Measurements from ENCODE around the gene EIF2D. TPM values are rescaled to one million over a fixed set of nuclear protein-coding genes. Genes with fewer than 3 reads are reported as not detected.

Gene EIF2D
- total and polyA plus RNA-seq, 2 of the 8 experiments (the other 6 are each of a cell fraction or from before 2014, with no cell fraction given) = 36.1 to 37.1 TPM

DNA sequence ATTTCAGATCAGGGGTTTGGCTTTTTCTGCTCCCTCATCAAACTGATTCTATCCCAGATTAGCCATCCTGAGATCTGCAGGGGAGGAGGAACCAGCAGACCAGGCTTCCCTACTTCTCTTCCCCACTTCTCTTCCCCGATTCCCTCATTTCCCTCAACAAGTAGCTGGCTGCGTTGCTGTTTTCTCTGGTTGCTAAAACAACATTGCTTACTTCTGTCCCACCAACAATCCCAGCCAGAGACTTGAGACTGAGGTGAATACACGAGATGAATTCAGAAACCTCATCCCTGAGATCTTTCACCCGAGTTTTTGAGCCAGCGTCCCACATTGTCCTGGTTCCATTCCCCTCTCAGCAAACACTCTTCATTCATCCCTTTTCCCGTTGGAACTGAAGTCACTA lies 45.5 kb upstream of the EIF2D start:
- no peak overlapping the region for H3K4ac ChIP-seq (replicated peaks; ENCODE audit: insufficient read length, low read depth, low read length)
- no peak for DNase-seq (ENCODE audit: low read depth in 1 of 2, low spot score in 2 of 2)
- H2BK20ac ChIP-seq (ENCODE audit: low read length) = no peak overlapping the region
- H3K4me2 ChIP-seq (ENCODE audit: insufficient read depth in 1 of 2, low read depth in 2 of 2, low read length in 2 of 2) = peak overlapping the region; percentile 44 to 56
- H4K5ac ChIP-seq (ENCODE audit: insufficient read length, low read depth, low read length) = no peak overlapping the region
- no peak overlapping the region for H3K23ac ChIP-seq (ENCODE audit: insufficient read length)
- no peak overlapping the region for H2BK15ac ChIP-seq (ENCODE audit: low read length)
- H3K18ac ChIP-seq (ENCODE audit: extremely low read depth, low read length) = no peak overlapping the region
- H2AK5ac ChIP-seq (ENCODE audit: low read depth, low read length) = no peak overlapping the region
- H3K9me3 ChIP-seq (ENCODE audit: insufficient read depth in 2 of 2, low read depth in 1 of 2, low read length in 1 of 2) = no peaks in the 10 kb centered on the region
- H3K14ac ChIP-seq (ENCODE audit: insufficient read length) = no peak overlapping the region
- no peak overlapping the region for H4K8ac ChIP-seq (ENCODE audit: extremely low read depth, insufficient read depth, low read length)
- TF ChIP-seq KDM4A (IDR thresholded peaks at IDR 0.05; ENCODE audit: low read depth, low read length, severe bottlenecking) (no peak), SUZ12 (IDR thresholded peaks at IDR 0.05; ENCODE audit: low read length) (no peak), POLR2AphosphoS5 (IDR thresholded peaks at IDR 0.05; ENCODE audit: low read depth, low read length) (no peak), BACH1 (IDR thresholded peaks at IDR 0.05; ENCODE audit: low read length) (no peak), TCF12 (IDR thresholded peaks at IDR 0.05; ENCODE audit: low read depth, low read length) (no peak), ZNF274 (IDR thresholded peaks at IDR 0.05; ENCODE audit: borderline replicate concordance, extremely low read depth, low read length) (no peak), EZH2 (IDR thresholded peaks at IDR 0.05; ENCODE audit: low read depth, low read length, severe bottlenecking) (no peak), CBX8 (IDR thresholded peaks at IDR 0.05; ENCODE audit: borderline replicate concordance, low read depth, low read length) (no peak), JUN (IDR thresholded peaks at IDR 0.05; ENCODE audit: low read depth, low read length) (no peak), EGR1 (IDR thresholded peaks at IDR 0.05; ENCODE audit: borderline replicate concordance, low read depth, low read length) (no peak), CBX5 (IDR thresholded peaks at IDR 0.05; ENCODE audit: low read depth, low read length) (no peak)
- whole genome bisulfite sequencing, 2 experiments (ENCODE audit: extremely low coverage in 1 of 2, insufficient coverage in 1 of 2, insufficient read length in 1 of 2, insufficient replicate concordance in 2 of 2, low coverage in 1 of 2, low lambda C conversion rate in 2 of 2, missing lambda C conversion rate in 1 of 2) = 68% methylated on average over 6 of the region's 6 CpGs; no CpG with 5 or more reads in 1 of the 2 experiments
- H2BK120ac ChIP-seq (replicated peaks; ENCODE audit: low read depth, low read length) = no peak overlapping the region
- no peaks in the 10 kb centered on the region for H3K36me3 ChIP-seq (ENCODE audit: control insufficient read depth in 2 of 4, insufficient read depth in 4 of 4, low read length in 3 of 4)
- H2AFZ ChIP-seq (ENCODE audit: low read length) = peak overlapping the region; percentile 18; the same call in 1 of the 2 replicates
- H3K9ac ChIP-seq (replicated peaks in 1 of 4; ENCODE audit: extremely low read depth in 1 of 4, low read depth in 3 of 4, low read length in 3 of 4) = no peak overlapping the region
- no peak overlapping the region for H4K91ac ChIP-seq (replicated peaks; ENCODE audit: insufficient read length, low read length)
- peaks cover 0 to 12% (median 5%) of the 10 kb centered on the region in 4 experiments; a peak in 6 of 7 replicates for H3K4me1 ChIP-seq (replicated peaks in 1 of 4; ENCODE audit: control insufficient read depth in 3 of 4, insufficient read depth in 4 of 4, low read length in 3 of 4)
- no peaks in the 10 kb centered on the region for H3K79me2 ChIP-seq (ENCODE audit: control insufficient read depth in 1 of 2, insufficient read depth in 2 of 2, low read length in 2 of 2)
- H3K56ac ChIP-seq (replicated peaks; ENCODE audit: insufficient read length, low read depth, low read length) = no peak overlapping the region
- no peaks in the 10 kb centered on the region for H3K79me1 ChIP-seq (ENCODE audit: low read depth, low read length)
- POLR2A ChIA-PET (ENCODE audit: partially characterized antibody) = interaction anchor here (1.4 to 1.9 kb wide), 2 partner anchors 10 to 22 kb away, joined by 4 read pairs; partner anchors contain the start of gene DYRK3
- 0 out of 2 replicates have a peak, but pooled peaks cover 5% of the 10 kb centered on the region for H3K23me2 ChIP-seq (ENCODE audit: low read depth, low read length)
- H4K20me1 ChIP-seq (replicated peaks in 1 of 2; ENCODE audit: control insufficient read depth in 1 of 2, insufficient read depth in 2 of 2, low read length in 2 of 2) = no peaks in the 10 kb centered on the region
- H3K4me3 ChIP-seq (ENCODE audit: extremely low read depth in 1 of 4, insufficient read depth in 2 of 4, low read depth in 3 of 4, low read length in 4 of 4) = peak overlapping the region in 1 of 4 experiments; percentile 51; a peak in 2 of 8 replicates
- no peak overlapping the region for H2BK12ac ChIP-seq (ENCODE audit: low read depth, low read length)
- no peak overlapping the region for H2BK5ac ChIP-seq (ENCODE audit: low read depth, low read length)
- peaks cover 0 to 14% (median 9%) of the 10 kb centered on the region in 4 experiments; a peak in 6 of 7 replicates for H3K27me3 ChIP-seq (replicated peaks in 1 of 4; ENCODE audit: control insufficient read depth in 3 of 4, extremely low read depth in 1 of 4, insufficient read depth in 3 of 4, low read length in 3 of 4)
- H3K27ac ChIP-seq (ENCODE audit: low read depth, low read length) = no peak overlapping the region
- CTCF ChIA-PET (ENCODE audit: partially characterized antibody) = interaction anchor here (0.7 to 23.8 kb wide), 19 partner anchors 10 to 274 kb away, joined by 3 to 666 read pairs (median 6); partner anchors contain the start of genes DYRK3, EIF2D and MAPKAPK2
- FAIRE-seq = no peak

All from H1 (cell line).